Esophagus muscularis mucosa (tissue), 3 donors: ENCODE results near the gene CNOT1.

Source experiments
- CTCF ChIP-seq, 3 experiments: fragments of 200-600 bp in 2 of 3; fragments of 450-650 bp in 1 of 3; sonication (generic) in 2 of 3; IDR thresholded peaks; one replicate each; pipeline ENCODE4 v1.5.1; 2017 to 2019; ENCODE audit warnings: antibody characterized with exemption in 3 of 3, mild to moderate bottlenecking in 2 of 3, moderate library complexity in 1 of 3
- POLR2A ChIP-seq: fragments of 450-650 bp; IDR thresholded peaks from one replicate; pipeline ENCODE4 v1.6.1; 2017; ENCODE audit warnings: antibody characterized with exemption, moderate library complexity, mild to moderate bottlenecking, low read depth
- POLR2AphosphoS5 ChIP-seq, 2 donors: sonication (generic); formaldehyde crosslinking; IDR thresholded peaks; one replicate each; pipeline ENCODE4 v1.6.1; 2017; ENCODE audit warnings: antibody characterized with exemption in 2 of 2

GRCh38 chr16:58532414-58532813, 97.2 kb downstream of the CNOT1 start:
- TF ChIP-seq CTCF (IDR thresholded peaks at IDR 0.05) (no peak), POLR2A (no peak), POLR2AphosphoS5 (IDR thresholded peaks at IDR 0.05) (no peak)
